PC-3 (cell line): ENCODE measurements around the gene PARVA.

Source experiments
- EZH2 ChIP-seq: fragments of 300-600 bp; sonication (generic); IDR thresholded peaks from one replicate; pipeline ENCODE4 v1.6.1; 2017; ENCODE audit warnings: antibody characterized with exemption, mild to moderate bottlenecking, low read length; ENCODE audit not compliant: unreplicated experiment
- EZH2phosphoT487 ChIP-seq: fragments of 300-600 bp; sonication (generic); IDR thresholded peaks from 2 replicates; pipeline ENCODE4 v1.6.1; 2018; ENCODE audit warnings: mild to moderate bottlenecking, antibody characterized with exemption, low read length, borderline replicate concordance
- TF ChIP-seq, protein P1 (sequence below): fragments of 300-600 bp; sonication (generic); conservative IDR thresholded peaks from 2 replicates; pipeline ENCODE4 v1.5.1; 2017; ENCODE audit warnings: antibody characterized with exemption, low read depth, mild to moderate bottlenecking, low read length

GRCh38 chr11:12482839-12483238, 105.5 kb downstream of the PARVA start:
- TF ChIP-seq, protein P1, sequence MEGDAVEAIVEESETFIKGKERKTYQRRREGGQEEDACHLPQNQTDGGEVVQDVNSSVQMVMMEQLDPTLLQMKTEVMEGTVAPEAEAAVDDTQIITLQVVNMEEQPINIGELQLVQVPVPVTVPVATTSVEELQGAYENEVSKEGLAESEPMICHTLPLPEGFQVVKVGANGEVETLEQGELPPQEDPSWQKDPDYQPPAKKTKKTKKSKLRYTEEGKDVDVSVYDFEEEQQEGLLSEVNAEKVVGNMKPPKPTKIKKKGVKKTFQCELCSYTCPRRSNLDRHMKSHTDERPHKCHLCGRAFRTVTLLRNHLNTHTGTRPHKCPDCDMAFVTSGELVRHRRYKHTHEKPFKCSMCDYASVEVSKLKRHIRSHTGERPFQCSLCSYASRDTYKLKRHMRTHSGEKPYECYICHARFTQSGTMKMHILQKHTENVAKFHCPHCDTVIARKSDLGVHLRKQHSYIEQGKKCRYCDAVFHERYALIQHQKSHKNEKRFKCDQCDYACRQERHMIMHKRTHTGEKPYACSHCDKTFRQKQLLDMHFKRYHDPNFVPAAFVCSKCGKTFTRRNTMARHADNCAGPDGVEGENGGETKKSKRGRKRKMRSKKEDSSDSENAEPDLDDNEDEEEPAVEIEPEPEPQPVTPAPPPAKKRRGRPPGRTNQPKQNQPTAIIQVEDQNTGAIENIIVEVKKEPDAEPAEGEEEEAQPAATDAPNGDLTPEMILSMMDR: no peak
- TF ChIP-seq EZH2 (no peak), EZH2phosphoT487 (no peak)
